Measurements from ENCODE around the gene ANP32B. TPM values are rescaled to one million over a fixed set of nuclear protein-coding genes. Genes with fewer than 3 reads are reported as not detected.

Gene ANP32B
- polyA plus RNA-seq, 4 donors = 234 to 267 (median 247) TPM

DNA sequence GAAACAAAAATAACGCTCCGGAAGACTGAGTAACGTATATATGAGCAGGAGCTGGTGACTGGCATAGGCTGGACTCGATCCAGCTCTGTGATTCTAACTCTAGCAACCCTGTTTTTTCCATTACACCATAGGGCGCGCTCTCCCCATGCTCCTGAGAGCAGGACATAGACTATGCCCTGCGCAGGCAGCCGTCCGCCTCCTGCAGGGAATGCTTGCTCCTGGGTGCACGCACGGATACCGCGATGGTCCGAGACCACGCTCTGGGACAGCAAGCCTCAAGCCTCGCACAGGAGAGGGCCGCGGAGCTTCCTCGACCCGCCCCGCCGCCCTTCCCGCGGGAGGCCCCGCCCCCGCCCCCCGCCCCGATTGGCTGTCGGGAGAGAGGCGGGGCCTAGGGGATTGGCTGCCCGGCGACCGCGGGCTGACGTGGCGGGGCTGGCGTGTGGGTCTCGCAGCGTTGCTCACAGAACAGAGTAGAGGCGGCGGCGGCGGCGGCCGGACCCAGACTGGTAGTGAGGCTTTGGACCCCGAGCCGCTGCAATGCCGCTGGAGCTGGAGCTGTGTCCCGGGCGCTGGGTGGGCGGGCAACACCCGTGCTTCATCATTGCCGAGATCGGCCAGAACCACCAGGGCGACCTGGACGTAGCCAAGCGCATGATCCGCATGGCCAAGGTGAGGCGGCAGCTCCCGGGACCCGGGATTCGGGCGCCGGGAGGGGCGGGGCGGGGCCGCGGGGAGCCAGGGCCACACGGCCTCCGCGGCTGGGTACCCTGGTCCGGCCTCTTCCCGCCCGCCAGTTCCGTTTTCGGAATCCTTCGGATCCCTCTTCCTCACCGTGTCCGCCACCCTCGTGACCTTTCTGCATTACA, 73.4 kb downstream of the ANP32B start, which contains the start of gene NANS:
TSS of gene NANS (plus strand) at position 464 of the 869 bp plus-strand sequence. CDS start at position 541, 77 bp downstream.
- peak; percentile 75 to 82 (median 77) for DNase-seq (ENCODE audit: low read depth in 4 of 4, low spot score in 3 of 4)

DNA sequence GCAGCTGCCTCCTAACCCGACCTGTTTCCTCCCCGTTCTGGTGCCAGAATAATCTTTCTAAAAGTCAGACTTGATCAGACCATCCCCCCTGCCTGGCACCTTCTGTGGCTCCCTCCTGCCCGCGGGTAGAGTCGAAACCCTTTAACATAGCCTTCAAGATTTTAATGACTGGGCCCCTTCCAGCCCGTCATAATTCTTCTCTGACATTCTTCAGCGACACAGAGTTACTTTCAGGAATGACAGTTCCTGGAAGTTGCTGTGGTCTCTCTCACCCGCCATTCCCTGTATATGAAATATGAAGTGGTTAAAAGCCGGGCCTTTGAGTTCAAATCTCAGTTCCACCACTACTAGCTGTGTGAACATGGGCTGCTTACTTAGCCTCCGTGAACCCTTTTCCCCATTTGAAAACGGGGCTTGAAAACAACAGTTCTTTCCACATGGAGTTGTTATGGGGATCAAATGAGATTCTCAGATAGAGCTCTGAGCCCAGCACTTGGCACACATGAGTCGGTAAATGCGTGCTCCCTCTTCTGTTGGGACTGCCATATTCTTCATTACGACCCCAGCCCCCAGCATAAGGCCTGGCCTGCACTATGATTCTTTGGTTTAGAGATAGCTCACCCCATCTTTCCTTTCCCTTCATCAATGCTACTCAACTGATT, 74.1 kb downstream of the ANP32B start:
- DNase-seq (ENCODE audit: low read depth in 4 of 4, low spot score in 3 of 4) = peak in 3 of 4 donors; percentile 22 to 35 (median 24)

DNA sequence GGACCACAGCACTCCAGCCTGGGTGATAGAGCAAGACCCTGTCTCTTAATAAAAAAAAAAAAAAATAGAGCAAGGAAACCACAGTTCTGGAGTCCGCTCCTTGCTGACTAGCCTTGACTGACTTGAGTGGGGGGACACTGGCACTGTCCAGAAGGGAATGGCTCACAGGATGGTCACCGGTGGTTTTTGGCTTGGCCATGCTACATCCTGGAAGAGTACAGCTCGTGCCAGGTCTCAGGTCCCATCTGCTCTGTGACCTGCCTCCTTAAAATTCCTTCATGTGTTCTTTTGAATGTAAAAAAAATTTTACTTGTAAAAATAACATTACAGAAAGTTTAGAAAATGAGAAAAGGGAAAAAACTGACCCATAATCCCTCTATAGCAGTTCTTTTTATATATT, 79.0 kb downstream of the ANP32B start:
- DNase-seq (ENCODE audit: low read depth in 4 of 4, low spot score in 3 of 4) = no peak

DNA sequence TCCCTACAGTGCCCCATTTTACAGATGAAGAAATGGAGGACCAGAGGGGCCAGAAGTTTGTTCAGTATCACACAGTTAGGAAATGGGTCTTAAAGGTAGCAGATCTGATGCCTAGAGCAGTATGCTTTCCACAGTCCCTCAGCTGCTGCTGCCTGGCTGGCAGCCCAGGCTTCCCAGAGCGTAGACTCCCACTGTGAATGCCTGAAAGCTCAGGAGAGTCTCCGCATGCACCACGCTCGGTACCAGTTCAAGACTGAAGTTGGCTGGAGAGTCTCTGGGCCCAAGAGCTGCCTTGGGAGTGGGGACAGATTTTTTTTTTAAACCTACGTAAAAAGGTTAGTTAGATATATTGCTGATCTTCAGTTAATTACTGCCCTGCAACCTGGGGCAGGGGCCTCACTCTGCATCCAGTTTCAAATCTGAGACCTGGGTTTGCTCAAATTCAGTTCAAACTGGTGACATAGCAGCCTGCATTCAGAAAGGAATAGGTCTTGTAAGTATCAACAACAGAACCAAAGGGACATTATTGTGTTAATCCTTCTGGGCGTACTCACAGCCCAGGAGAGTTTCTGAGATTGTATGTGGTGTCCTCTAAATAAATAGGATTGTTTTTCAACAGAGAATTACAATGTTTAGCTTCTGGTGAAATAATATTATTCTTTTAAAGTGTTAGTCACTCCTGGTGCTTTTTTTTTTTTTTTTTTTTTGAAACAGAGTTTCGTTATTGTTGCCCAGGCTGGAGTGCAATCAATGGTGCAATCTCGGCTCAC, 81.7 kb downstream of the ANP32B start:
- DNase-seq (ENCODE audit: low read depth in 4 of 4, low spot score in 3 of 4) = no peak

Other genes starting within 250 kb of the ANP32B start
- gene FOXE1, start 130.1 kb upstream of the ANP32B start, polyA plus RNA-seq (ENCODE audit: insufficient read length in 4 of 4) = under 1 TPM in 2 of 4 donors, not detected in 2; 0.04 to 0.06 TPM
- 10 to 100 TPM; 20.4 to 23.1 (median 21.1) TPM for gene TRMO, start 60.8 kb upstream of the ANP32B start, polyA plus RNA-seq (ENCODE audit: insufficient read length in 4 of 4)
- 1 to 10 TPM; 2.8 to 4.3 (median 3.7) TPM for gene HEMGN, start 45.2 kb upstream of the ANP32B start, polyA plus RNA-seq (ENCODE audit: insufficient read length in 4 of 4)
- 10 to 100 TPM; 37.5 to 41.2 (median 38.9) TPM for gene NANS, start 73.4 kb downstream of the ANP32B start, polyA plus RNA-seq (ENCODE audit: insufficient read length in 4 of 4)
- gene TRIM14, start 135.9 kb downstream of the ANP32B start, polyA plus RNA-seq (ENCODE audit: insufficient read length in 4 of 4) = 1 to 10 TPM; 4.8 to 6.5 (median 5.2) TPM
- 1 to 10 TPM; 1.9 to 3.1 (median 2.6) TPM for gene CORO2A, start 209.3 kb downstream of the ANP32B start, polyA plus RNA-seq (ENCODE audit: insufficient read length in 4 of 4)